ENCODE data around the gene CDC42BPB.

DNA sequence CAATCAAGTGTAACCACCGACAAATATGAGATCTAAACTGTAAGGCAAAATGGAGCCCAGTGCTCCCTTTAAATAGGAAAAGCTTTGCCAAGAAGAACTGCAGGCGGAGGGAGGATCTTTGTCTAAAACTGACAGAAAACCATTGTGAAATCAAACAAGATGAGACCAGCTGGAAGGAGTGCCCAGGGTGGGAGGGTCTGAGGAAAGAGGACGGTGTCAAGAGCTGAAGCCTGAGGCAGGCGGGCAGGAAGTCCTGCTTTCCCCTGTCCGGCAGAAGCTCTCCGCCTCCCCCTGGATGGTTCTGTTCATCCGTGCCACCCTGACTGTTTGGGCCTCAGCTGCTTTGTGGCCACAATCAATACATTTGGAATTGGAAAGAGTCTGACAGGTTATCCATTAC lies 37.5 kb downstream of the CDC42BPB start:
- TF ChIP-seq EZH2 (IDR thresholded peaks at IDR 0.05; ENCODE audit: borderline replicate concordance, low read length) = no peak
- TF ChIP-seq, protein P1, sequence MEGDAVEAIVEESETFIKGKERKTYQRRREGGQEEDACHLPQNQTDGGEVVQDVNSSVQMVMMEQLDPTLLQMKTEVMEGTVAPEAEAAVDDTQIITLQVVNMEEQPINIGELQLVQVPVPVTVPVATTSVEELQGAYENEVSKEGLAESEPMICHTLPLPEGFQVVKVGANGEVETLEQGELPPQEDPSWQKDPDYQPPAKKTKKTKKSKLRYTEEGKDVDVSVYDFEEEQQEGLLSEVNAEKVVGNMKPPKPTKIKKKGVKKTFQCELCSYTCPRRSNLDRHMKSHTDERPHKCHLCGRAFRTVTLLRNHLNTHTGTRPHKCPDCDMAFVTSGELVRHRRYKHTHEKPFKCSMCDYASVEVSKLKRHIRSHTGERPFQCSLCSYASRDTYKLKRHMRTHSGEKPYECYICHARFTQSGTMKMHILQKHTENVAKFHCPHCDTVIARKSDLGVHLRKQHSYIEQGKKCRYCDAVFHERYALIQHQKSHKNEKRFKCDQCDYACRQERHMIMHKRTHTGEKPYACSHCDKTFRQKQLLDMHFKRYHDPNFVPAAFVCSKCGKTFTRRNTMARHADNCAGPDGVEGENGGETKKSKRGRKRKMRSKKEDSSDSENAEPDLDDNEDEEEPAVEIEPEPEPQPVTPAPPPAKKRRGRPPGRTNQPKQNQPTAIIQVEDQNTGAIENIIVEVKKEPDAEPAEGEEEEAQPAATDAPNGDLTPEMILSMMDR (conservative IDR thresholded peaks at IDR 0.05 in 1 of 2, IDR thresholded peaks at IDR 0.05 in 1 of 2; ENCODE audit: extremely low read depth in 1 of 2, insufficient read depth in 1 of 2, low read depth in 1 of 2, low read length in 2 of 2) = no peak

Data from mammary epithelial cell (primary cell).